Measurements from ENCODE around the gene PTPRJ.
"Not testable (repeated sequence)": the region's sequence is repeated elsewhere in the genome, so short reads cannot be mapped to it uniquely, and the experiment has no call there.

Gene PTPRJ

GRCh38 chr11:48020092-48020755 lies 39.9 kb downstream of the PTPRJ start:
- DNase-seq = no peak

- DNase-seq = not testable (repeated sequence)
Observed at GRCh38 chr11:48021201-48021820, 41.0 kb downstream of the PTPRJ start.

GRCh38 chr11:48022445-48022844 lies 42.1 kb downstream of the PTPRJ start:
- DNase-seq = no peak

GRCh38 chr11:48023608-48024007 lies 43.2 kb downstream of the PTPRJ start:
- not testable (repeated sequence) for DNase-seq

GRCh38 chr11:48024635-48025071 lies 44.3 kb downstream of the PTPRJ start:
- no peak for DNase-seq

- DNase-seq = no peak
Observed at GRCh38 chr11:48025293-48025983, 45.1 kb downstream of the PTPRJ start.

- no peak for DNase-seq
Observed at GRCh38 chr11:48025984-48026340, 45.6 kb downstream of the PTPRJ start.

GRCh38 chr11:48028914-48029680 lies 48.7 kb downstream of the PTPRJ start:
- DNase-seq = no peak

GRCh38 chr11:48029681-48030290 lies 49.4 kb downstream of the PTPRJ start:
- no peak for DNase-seq

- DNase-seq = no peak
Observed at GRCh38 chr11:48031602-48032001, 51.2 kb downstream of the PTPRJ start.

GRCh38 chr11:48032721-48033120 lies 52.4 kb downstream of the PTPRJ start:
- DNase-seq = no peak

- no peak for DNase-seq
Observed at GRCh38 chr11:48033918-48034341, 53.6 kb downstream of the PTPRJ start.

GRCh38 chr11:48034926-48035871 lies 54.8 kb downstream of the PTPRJ start:
- DNase-seq = no peak

GRCh38 chr11:48036011-48036410 lies 55.7 kb downstream of the PTPRJ start:
- DNase-seq = no peak

- DNase-seq = no peak
Observed at GRCh38 chr11:48036466-48036865, 56.1 kb downstream of the PTPRJ start.

- DNase-seq = no peak
Observed at GRCh38 chr11:48037709-48038468, 57.5 kb downstream of the PTPRJ start.

GRCh38 chr11:48040830-48041444 lies 60.6 kb downstream of the PTPRJ start:
- DNase-seq = no peak

GRCh38 chr11:48041877-48042695 lies 61.7 kb downstream of the PTPRJ start:
- no peak for DNase-seq
